ENCODE measurements around the gene MSTN.

DNA sequence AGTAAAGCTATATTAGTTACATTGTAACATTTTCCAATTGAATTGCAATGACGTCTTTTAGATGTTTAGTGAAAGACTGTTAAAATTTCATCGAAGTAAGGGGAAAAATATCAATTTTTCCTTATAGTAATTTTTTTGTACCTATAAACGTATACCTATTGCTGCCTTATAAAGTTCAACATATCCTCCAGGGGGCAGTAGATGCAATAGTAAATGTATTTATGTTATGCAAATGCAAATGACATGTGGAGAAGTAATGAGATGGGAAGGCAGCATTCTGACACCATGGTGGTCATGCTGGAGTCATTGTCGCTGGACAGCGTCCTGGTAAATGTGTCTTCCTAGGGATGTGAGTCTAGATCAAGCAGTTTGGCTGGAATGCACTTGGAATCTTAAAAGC is 38.7 kb downstream of the MSTN start:
- no peak for TF ChIP-seq POLR2AphosphoS5 (IDR thresholded peaks at IDR 0.05)
- TF ChIP-seq, protein P1, sequence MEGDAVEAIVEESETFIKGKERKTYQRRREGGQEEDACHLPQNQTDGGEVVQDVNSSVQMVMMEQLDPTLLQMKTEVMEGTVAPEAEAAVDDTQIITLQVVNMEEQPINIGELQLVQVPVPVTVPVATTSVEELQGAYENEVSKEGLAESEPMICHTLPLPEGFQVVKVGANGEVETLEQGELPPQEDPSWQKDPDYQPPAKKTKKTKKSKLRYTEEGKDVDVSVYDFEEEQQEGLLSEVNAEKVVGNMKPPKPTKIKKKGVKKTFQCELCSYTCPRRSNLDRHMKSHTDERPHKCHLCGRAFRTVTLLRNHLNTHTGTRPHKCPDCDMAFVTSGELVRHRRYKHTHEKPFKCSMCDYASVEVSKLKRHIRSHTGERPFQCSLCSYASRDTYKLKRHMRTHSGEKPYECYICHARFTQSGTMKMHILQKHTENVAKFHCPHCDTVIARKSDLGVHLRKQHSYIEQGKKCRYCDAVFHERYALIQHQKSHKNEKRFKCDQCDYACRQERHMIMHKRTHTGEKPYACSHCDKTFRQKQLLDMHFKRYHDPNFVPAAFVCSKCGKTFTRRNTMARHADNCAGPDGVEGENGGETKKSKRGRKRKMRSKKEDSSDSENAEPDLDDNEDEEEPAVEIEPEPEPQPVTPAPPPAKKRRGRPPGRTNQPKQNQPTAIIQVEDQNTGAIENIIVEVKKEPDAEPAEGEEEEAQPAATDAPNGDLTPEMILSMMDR (IDR thresholded peaks at IDR 0.05): peak in 1 of 3 donors; percentile 15

All from breast epithelium (tissue), 3 donors.